ENCODE results near the gene ANO2.

The ANO2 gene

DNA sequence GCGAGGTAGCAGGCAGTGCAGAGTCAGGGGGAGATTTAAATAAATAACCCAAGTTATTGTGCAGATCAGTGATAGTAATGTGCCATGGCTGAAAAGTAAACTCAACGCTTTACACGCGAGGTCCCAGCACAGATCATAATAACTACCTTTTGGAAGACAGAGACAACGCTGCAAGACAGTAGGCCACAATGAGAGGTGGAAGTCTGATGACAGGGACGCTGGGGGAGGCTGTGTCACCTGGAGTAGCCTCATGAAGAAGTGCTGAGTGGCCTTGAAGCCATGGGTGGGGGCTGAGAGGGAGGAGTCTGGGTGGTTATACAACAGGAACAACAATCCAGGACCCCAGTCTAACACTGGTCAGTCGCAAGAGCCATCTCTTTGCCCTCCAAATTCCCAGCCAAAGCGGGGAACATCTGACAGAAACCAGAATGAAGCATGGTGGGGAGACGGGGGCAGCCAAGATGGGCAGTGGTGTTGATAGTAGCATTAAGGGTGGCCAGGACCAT, 28.2 kb downstream of the ANO2 start:
- no peak for DNase-seq (ENCODE audit: low read depth in 2 of 2)

DNA sequence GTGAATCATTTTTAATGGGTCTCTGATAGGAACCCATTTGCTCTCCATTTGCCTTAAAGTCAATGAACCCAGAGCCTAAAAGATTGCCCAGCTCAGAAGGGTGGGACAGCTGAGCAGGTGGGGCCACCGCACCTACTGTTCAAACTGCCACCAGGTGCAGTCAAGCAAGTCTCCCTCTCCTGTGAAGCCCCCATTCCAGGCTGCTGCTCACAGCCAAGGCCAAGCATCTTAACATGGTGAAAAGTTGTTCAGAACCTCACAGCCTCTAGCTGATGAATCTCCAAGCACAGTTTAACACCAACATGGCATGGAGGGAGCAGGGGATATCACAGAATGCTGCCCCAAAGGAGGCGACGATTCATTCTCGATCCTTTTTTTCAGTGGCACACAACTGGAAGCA, 29.5 kb downstream of the ANO2 start:
- DNase-seq (ENCODE audit: low read depth in 2 of 2), result no peak

GRCh38 chr12:5914387-5915149, 30.5 kb downstream of the ANO2 start:
- no peak for DNase-seq (ENCODE audit: low read depth in 2 of 2)

GRCh38 chr12:5913387-5913786, 31.7 kb downstream of the ANO2 start:
- DNase-seq (ENCODE audit: low read depth in 2 of 2), result no peak

DNA sequence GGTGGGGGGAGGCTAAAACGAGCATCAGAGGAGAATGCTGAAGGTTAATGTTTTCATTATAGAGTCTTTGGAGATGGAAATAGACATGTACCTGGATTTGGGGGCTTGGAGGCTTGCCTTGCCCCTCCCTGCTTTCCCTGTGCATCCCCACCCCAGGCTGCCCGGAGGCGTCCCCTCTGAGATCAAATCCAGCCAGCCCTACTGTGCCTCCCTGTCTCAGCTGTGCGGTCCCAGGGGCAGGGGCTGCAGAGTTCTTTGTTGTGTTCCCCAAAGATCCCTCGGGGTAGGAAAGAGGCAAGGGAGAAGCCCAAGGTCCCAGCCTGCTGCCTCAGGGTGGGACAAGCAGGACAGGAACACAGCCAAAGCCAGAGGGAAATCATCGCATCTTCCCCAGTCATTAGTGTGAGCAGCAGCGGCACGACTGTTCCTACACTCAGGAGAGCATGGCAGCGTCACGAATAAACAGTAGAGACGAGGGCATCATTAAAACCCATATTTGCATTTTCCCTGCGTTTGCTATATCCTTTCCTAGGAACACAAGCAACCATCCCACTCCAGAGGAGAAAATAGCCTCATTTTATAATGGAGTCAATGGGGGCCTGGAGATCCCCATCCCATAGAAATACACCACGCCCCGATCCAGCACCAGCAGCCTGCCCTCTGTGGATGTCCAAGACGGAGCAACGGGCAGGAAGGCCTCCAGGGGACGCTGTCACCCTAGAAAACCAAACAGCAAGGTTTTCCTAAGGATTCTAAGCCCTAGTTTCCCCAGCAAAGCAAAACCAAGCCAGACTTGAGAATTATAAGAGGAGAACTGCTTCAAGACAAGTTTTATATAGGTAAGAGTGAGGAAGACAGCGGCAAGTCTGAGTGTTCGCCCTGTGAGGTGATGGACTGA, 32.4 kb downstream of the ANO2 start:
- DNase-seq (ENCODE audit: low read depth in 2 of 2), result no peak

- no peak for DNase-seq (ENCODE audit: low read depth in 2 of 2)
Observed at GRCh38 chr12:5912011-5912410, 33.0 kb downstream of the ANO2 start.

DNA sequence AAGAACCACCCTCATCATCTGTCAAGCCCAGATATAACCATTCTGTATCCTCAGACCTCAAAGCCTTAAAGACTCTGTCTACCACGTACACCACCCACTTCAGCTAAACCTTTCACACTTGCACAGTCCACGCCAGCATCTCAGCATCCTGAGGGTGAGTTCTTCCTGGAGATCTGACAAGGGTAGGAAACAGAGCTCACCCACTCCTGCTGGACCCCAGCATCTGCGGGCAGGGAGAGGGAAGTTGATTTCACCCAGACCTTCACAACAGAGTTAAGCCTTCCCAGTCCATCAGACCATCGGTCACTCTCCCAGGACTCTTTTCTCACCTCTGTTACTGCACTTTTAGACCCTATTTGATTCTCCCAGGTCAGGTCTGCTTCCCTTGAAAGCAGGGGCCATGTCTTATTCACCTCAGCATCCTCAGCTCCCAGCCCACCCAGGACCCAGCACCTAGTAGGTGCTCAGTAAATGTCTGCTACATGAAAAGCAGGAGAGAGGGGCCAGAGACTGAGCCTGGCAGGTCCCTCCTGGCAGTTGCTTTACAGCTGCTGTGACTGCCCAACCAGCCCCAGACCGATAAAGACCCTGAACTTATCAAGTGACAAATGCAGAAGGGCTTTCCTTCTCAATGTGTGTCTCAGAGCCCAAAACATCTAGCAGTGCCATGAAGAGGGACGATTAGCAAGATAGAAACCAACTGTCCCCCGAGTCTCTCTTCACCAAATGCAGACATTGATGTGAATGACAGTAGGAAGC, 34.1 kb downstream of the ANO2 start:
- DNase-seq (ENCODE audit: low read depth in 2 of 2), result no peak

- DNase-seq (ENCODE audit: low read depth in 2 of 2), result no peak
Observed at GRCh38 chr12:5909560-5909959, 35.5 kb downstream of the ANO2 start.

DNA sequence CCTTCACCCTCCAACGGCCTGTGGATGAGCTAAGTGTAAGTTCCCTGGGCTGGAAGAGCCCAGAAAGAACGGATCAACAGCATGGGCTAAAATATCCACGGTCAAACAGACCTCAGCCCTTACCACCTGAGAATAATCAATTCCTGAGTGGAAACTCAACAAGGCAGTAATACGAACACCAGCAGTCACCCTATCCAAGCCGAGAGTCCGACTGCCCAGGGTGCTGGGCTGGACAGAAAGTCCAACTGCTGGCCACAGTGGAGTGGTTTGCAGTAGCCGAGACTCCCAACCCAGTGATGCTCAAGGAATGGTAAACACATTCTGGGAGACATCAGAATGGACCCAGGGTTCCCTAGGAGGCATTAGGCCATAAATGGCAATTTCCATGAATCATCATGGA, 36.8 kb downstream of the ANO2 start:
- no peak for DNase-seq (ENCODE audit: low read depth in 2 of 2)

GRCh38 chr12:5907807-5908206, 37.3 kb downstream of the ANO2 start:
- DNase-seq (ENCODE audit: low read depth in 2 of 2), result no peak

DNA sequence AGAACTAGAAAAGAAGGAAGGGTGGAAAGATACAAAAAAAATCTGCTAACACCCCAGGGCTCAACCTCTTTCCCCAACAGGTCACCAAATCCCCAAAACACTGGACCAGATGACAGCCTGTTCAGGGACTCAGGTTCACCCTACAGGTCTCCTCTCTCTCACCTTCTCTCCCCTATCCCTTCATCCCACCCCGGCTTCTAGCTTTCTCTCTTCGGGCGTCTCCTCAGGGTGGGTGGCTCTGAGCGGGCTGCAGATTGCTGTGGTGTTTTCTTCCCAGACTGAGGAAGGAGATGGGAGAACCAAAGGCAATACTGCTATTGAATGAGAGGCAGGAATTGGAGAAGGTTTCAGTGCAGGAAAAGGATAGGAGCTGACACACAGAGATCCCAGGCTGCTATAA, 39.3 kb downstream of the ANO2 start:
- no peak for DNase-seq (ENCODE audit: low read depth in 2 of 2)

- no peak for DNase-seq (ENCODE audit: low read depth in 2 of 2)
Observed at GRCh38 chr12:5904969-5905368, 40.1 kb downstream of the ANO2 start.

- no peak for DNase-seq (ENCODE audit: low read depth in 2 of 2)
Observed at GRCh38 chr12:5904441-5904840, 40.6 kb downstream of the ANO2 start.

GRCh38 chr12:5902736-5903135, 42.3 kb downstream of the ANO2 start:
- no peak for DNase-seq (ENCODE audit: low read depth in 2 of 2)

DNA sequence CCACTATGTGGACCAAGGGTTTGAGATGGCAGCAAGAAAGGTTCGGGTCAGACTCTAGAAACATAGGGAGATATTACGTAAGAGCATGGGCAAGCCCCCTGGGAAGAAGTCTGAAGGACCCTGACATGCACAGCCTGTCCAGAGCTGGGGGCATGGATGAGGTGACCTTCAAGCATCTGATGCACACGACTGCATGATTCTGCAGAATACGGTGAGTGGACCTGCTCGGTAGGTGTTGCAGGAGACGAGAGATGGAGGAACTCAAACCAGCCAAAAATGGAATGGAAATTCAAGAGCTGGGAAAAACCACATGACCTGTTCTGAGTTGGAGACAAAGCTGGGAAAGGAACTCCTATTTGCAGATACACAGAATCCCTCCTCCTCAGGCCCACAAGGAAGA, 43.6 kb downstream of the ANO2 start:
- no peak for DNase-seq (ENCODE audit: low read depth in 2 of 2)

DNA sequence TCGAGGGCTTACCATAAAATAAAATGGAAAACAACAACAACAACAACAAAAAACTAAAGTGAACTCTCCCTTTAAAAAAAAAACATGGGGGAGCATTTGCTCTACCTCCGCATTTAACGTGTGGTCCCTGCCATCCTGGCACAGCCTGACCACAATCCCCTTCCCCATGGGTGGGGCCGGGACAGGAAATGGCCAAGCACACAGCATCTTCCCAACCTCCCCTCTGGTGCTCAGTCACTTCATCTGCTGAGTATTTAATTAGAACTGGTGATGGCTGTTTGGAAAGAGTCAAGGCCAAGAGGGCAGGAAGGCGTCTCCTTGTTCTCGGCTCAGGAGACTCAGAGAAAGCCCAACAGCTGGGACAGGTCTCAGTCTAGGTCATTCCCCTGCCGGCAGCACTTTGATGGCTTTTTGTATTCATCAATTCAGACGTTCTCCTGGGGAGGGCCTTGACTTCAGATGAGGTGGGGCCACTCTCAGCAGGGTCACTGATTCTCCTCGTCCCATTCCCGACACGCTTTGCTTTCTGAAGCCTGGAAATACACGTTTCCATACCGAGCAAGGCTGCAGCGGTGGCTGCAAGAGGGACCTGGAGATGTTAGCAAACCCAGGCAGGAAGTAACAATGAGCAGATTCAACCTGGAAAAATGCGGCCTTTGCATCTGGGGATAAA, 44.4 kb downstream of the ANO2 start:
- no peak for DNase-seq (ENCODE audit: low read depth in 2 of 2)

GRCh38 chr12:5900076-5900475, 45.0 kb downstream of the ANO2 start:
- DNase-seq (ENCODE audit: low read depth in 2 of 2), result no peak

- DNase-seq (ENCODE audit: low read depth in 2 of 2), result no peak
Observed at GRCh38 chr12:5899675-5900074, 45.4 kb downstream of the ANO2 start.

DNA sequence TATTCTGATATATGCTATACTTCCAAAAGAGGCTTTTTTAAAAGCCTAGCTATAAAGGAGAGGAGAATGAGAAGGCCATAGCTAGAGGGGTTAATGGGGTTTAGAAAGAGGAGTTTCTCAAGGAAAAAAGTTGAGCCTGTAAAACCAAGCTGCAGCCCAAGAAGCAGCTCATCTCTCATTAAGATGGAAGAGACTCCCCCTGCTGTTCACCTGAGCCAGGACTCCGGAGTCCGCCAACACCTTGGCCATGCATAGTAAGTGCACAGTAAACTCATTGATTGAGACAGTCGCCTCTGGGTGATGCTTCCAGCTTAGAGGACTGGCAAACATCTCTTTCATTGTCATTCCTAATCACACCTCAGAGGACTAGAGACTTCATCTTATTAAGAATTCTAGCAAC, 46.2 kb downstream of the ANO2 start:
- no peak for DNase-seq (ENCODE audit: low read depth in 2 of 2)

- peak; percentile 10 to 15 for DNase-seq (ENCODE audit: low read depth in 2 of 2)
Observed at GRCh38 chr12:5889381-5890047, 55.5 kb downstream of the ANO2 start.

GRCh38 chr12:5888816-5889315, 56.2 kb downstream of the ANO2 start:
- no peak for DNase-seq (ENCODE audit: low read depth in 2 of 2)
